T-helper 2 cell treated with Interferon-gamma antibody and Interleukin-4, amounts not matched to agents 5 μg/mL and 100 μg/mL, for 36 hours (primary cell): ENCODE data around the gene RAD51AP1.

Experiments used
- DNase-seq: peaks from one replicate; pipeline ENCODE4 v3.0.0; 2021; ENCODE audit warnings: low spot score
- H3K27ac Mint-ChIP-seq: one replicate; pipeline ENCODE4 v1.8.0; 2021; ENCODE audit warnings: mild to moderate bottlenecking, mixed read lengths
- H3K27me3 Mint-ChIP-seq: one replicate; pipeline ENCODE4 v1.8.0; 2021; ENCODE audit warnings: low read depth, mixed read lengths
- H3K36me3 Mint-ChIP-seq: one replicate; pipeline ENCODE4 v1.8.0; 2021; ENCODE audit warnings: low read depth, mixed read lengths
- H3K4me1 Mint-ChIP-seq: one replicate; pipeline ENCODE4 v1.8.0; 2021; ENCODE audit warnings: low read depth, mixed read lengths
- H3K4me3 Mint-ChIP-seq: one replicate; pipeline ENCODE4 v1.8.0; 2022; ENCODE audit warnings: mild to moderate bottlenecking, moderate library complexity, mixed read lengths
- H3K9me3 Mint-ChIP-seq: one replicate; pipeline ENCODE4 v1.8.0; 2021; ENCODE audit warnings: mixed read lengths

The RAD51AP1 gene

GRCh38 chr12:4562034-4562657 is 23.5 kb downstream of the RAD51AP1 start, which contains the start of gene DYRK4:
Gene DYRK4, plus strand, starts transcription at chr12:4562208. Its CDS starts 38 bp downstream, at chr12:4562246.
- DNase-seq: no peak
- Mint-ChIP-seq H3K27ac (no peak within 1 kb of the TSS), H3K36me3 (peaks cover 16% of the 10 kb centered on the region), H3K4me3 (peak within 1 kb of the TSS; percentile 37), H3K9me3 (no peaks in the 10 kb centered on the region), H3K4me1 (peaks cover 15% of the 10 kb centered on the region), H3K27me3 (peaks cover 4% of the 10 kb centered on the region)

DNA sequence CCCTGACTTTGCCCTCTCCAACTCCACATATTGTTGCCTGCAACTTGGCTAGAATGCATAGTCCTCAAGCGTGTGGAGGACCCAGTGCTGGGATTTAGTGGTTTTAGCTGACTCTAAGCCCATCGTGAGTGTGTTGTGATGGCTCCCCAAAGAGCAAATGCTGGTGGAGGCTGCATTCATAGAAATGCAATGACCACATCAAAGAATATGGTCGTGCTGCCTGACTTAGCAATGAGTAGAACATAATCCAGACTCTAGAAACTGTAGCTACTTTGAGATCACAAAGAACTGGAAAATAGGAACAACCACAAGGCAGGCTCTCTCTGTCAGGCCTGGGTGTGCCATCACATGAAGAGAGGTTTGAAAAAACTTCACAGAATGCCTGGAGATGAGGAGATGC is 24.6 kb downstream of the RAD51AP1 start:
- Mint-ChIP-seq H3K36me3 (peaks cover 13% of the 10 kb centered on the region), H3K27ac (no peak overlapping the region), H3K4me1 (peaks cover 15% of the 10 kb centered on the region), H3K9me3 (no peaks in the 10 kb centered on the region), H3K27me3 (peaks cover 4% of the 10 kb centered on the region), H3K4me3 (no peak overlapping the region)
- DNase-seq: no peak

GRCh38 chr12:4564818-4565217 is 26.1 kb downstream of the RAD51AP1 start:
- Mint-ChIP-seq H3K4me1 (peaks cover 15% of the 10 kb centered on the region), H3K36me3 (peaks cover 13% of the 10 kb centered on the region), H3K27me3 (peaks cover 4% of the 10 kb centered on the region), H3K9me3 (no peaks in the 10 kb centered on the region), H3K4me3 (peak overlapping the region; percentile 44), H3K27ac (no peak overlapping the region)
- no peak for DNase-seq

GRCh38 chr12:4566474-4566873 is 27.8 kb downstream of the RAD51AP1 start:
- Mint-ChIP-seq H3K27ac (no peak overlapping the region), H3K4me3 (no peak overlapping the region)

DNA sequence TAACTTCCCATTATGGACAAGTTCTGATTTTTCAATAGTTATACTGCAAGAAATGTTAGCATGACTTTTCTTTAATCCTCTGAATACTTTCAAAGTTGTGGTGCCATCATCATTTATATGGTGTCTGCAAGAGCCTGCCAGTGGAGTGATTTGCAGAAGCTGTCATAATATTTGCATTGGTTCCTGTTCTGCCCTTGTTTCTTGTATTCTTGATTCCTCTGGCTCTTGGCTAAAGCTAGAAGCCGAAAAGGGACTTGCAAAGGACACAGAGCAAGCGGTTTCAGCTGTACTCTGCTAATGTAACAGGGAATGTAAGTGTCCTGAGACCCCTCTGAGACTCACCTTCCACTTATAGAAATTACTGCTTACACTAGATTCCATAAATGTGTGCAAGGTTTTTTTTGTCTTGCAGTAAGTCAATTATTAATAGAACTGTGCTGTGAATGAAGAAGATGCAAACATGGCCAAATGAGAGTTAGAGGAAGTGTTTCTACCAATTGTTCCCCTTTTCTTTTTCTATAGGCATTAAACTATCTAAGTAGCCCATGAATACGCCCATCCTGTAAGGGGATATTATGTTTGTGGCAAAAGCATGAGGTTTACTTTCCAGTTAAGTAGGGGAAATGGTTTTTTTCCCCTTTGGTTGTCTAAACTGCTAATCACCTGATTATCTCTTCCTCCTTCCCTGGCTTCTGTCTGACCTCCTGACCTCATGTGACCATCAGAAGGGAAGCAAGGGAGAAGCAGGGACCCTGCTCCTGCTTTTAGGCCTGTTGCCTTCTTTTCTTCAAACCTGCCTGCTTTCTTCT is 28.6 kb downstream of the RAD51AP1 start:
- Mint-ChIP-seq H3K4me3 (no peak overlapping the region), H3K36me3 (peaks cover 3% of the 10 kb centered on the region), H3K4me1 (peaks cover 12% of the 10 kb centered on the region), H3K27ac (no peak overlapping the region), H3K9me3 (no peaks in the 10 kb centered on the region), H3K27me3 (peaks cover 4% of the 10 kb centered on the region)
- DNase-seq: no peak

More at GRCh38 chr12:4566474-4566873, 27.8 kb downstream of the RAD51AP1 start:
- Mint-ChIP-seq H3K27me3 (peaks cover 4% of the 10 kb centered on the region), H3K9me3 (no peaks in the 10 kb centered on the region), H3K4me1 (peaks cover 15% of the 10 kb centered on the region), H3K36me3 (peaks cover 5% of the 10 kb centered on the region)
- no peak for DNase-seq

DNA sequence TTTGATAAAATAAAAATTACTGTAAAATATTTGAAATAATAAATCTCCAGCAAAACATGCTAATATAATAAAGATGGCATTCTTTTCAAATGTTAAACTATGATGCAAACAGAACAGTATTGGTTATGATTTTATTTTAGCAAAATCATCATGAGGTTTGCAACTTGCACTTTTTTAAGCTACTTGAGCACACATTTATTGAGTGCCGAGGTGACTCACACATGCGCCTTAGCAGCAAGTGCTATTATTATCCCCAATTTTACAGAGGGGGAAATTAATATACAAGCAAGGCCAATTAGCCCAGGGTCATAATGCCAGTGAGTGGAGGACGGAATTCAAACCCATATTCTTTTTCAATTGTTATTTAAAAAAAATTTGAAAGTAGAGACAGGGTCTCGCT is 30.6 kb downstream of the RAD51AP1 start:
- Mint-ChIP-seq H3K4me1 (peaks cover 6% of the 10 kb centered on the region), H3K4me3 (no peak overlapping the region), H3K9me3 (no peaks in the 10 kb centered on the region), H3K36me3 (no peaks in the 10 kb centered on the region), H3K27ac (no peak overlapping the region), H3K27me3 (no peaks in the 10 kb centered on the region)
- DNase-seq: no peak

DNA sequence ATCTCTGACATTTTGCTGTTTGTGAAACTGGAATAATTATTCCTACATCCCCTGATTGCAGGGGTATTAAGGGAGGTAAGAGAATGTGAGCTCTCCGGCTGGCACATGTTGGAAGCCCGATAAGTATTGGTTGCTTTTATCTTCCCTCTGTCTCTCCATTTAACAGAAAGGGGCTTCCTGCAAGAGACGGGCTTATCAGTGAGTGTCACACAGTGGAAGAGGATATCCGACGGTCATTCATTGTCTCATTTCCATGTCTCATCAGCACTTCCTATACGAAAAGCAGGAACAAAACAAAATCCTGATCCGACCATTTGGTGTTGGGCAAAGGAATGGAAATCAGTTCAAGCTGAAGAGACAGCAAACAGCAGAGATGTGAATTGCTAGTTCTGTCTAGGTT is 34.0 kb downstream of the RAD51AP1 start:
- DNase-seq: no peak
- Mint-ChIP-seq H3K27ac (no peak overlapping the region), H3K4me1 (no peaks in the 10 kb centered on the region), H3K36me3 (no peaks in the 10 kb centered on the region), H3K4me3 (no peak overlapping the region), H3K9me3 (no peaks in the 10 kb centered on the region), H3K27me3 (peaks cover 8% of the 10 kb centered on the region)

DNA sequence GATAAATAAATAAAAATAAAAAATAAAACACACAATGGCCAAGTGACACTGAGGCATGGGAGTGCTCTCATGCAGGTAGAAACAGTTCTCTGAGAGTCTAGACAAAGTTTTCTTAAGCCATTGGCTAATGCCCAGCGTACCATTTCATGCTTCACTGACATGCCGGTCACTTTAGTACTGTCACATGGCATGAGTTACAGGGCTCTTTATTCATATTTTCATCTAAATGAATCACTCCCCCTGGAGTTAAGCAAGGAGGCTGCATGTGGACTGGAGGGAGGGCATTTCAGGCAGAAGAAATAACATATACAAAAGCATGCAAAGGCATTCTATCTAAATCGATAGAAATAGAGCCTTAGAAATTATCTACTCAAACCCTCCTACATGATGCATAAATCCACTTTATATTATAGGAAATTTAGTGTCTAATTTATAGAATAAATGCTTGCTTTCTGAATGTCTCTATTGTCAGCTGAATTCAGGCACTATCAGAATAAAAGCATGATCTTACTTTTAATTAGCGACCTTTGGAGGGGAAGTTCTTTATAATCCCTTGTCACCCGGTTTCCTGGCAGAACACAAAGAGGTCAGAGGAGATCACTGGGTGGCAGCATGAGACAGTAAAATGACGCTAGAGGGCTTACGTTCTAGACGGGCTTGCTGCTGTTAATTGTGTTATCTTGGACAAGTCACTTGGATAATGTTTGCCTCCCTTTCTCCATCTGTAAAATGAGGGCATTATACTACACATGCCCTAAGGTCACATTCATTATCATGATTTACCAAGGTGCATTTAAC is 40.8 kb downstream of the RAD51AP1 start:
- H3K27ac Mint-ChIP-seq: no peak overlapping the region
- no peak for DNase-seq

GRCh38 chr12:4580281-4580688 is 41.6 kb downstream of the RAD51AP1 start:
- no peak overlapping the region for H3K27ac Mint-ChIP-seq

More for the DNA sequence above, 40.8 kb downstream of the RAD51AP1 start:
- no peaks in the 10 kb centered on the region for H3K4me1 Mint-ChIP-seq
- no peaks in the 10 kb centered on the region for H3K36me3 Mint-ChIP-seq
- H3K9me3 Mint-ChIP-seq: no peaks in the 10 kb centered on the region
- H3K27me3 Mint-ChIP-seq: peaks cover 15% of the 10 kb centered on the region
- H3K4me3 Mint-ChIP-seq: no peak overlapping the region

GRCh38 chr12:4584281-4584680 is 45.6 kb downstream of the RAD51AP1 start:
- no peak for DNase-seq
- no peak overlapping the region for H3K27ac Mint-ChIP-seq
- H3K36me3 Mint-ChIP-seq: no peaks in the 10 kb centered on the region
- H3K4me1 Mint-ChIP-seq: no peaks in the 10 kb centered on the region
- H3K4me3 Mint-ChIP-seq: no peak overlapping the region
- H3K27me3 Mint-ChIP-seq: peaks cover 3% of the 10 kb centered on the region
- no peaks in the 10 kb centered on the region for H3K9me3 Mint-ChIP-seq

More at GRCh38 chr12:4580281-4580688, 41.6 kb downstream of the RAD51AP1 start:
- H3K4me3 Mint-ChIP-seq: no peak overlapping the region
- no peak for DNase-seq
- no peaks in the 10 kb centered on the region for H3K9me3 Mint-ChIP-seq
- peaks cover 15% of the 10 kb centered on the region for H3K27me3 Mint-ChIP-seq
- no peaks in the 10 kb centered on the region for H3K4me1 Mint-ChIP-seq
- H3K36me3 Mint-ChIP-seq: no peaks in the 10 kb centered on the region

- H3K27me3 Mint-ChIP-seq: peaks cover under 1% of the 10 kb centered on the region
- H3K9me3 Mint-ChIP-seq: no peaks in the 10 kb centered on the region
- no peak overlapping the region for H3K4me3 Mint-ChIP-seq
- no peak overlapping the region for H3K27ac Mint-ChIP-seq
- DNase-seq: no peak
- H3K4me1 Mint-ChIP-seq: no peaks in the 10 kb centered on the region
- no peaks in the 10 kb centered on the region for H3K36me3 Mint-ChIP-seq
Observed at GRCh38 chr12:4584896-4585295, 46.2 kb downstream of the RAD51AP1 start.

DNA sequence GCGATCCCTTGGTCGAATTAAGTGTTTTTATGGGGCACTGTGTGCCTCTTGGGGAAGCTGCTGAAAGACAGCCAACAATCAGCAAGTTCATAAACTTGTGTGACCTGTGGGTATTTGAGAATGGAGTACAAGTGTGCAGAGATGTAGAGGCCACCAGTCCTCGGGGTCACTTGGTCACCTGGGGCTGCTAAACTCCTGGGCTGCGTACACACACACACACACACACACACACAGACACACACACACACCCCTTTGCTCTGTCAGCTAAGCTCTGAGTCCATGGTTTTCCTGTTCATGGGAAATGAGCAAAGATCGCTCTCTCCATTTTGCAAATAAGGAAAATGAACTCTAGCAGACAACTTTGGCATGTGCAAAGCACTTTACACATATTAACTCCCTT is 47.8 kb downstream of the RAD51AP1 start:
- Mint-ChIP-seq H3K36me3 (no peaks in the 10 kb centered on the region), H3K4me1 (no peaks in the 10 kb centered on the region), H3K4me3 (no peak overlapping the region), H3K27ac (no peak overlapping the region), H3K9me3 (no peaks in the 10 kb centered on the region), H3K27me3 (no peaks in the 10 kb centered on the region)
- no peak for DNase-seq

GRCh38 chr12:4587108-4587507 is 48.4 kb downstream of the RAD51AP1 start:
- H3K9me3 Mint-ChIP-seq: no peaks in the 10 kb centered on the region
- H3K27ac Mint-ChIP-seq: no peak overlapping the region
- H3K36me3 Mint-ChIP-seq: no peaks in the 10 kb centered on the region

GRCh38 chr12:4588916-4589315 is 50.2 kb downstream of the RAD51AP1 start:
- no peak for DNase-seq
- no peaks in the 10 kb centered on the region for H3K4me1 Mint-ChIP-seq
- no peaks in the 10 kb centered on the region for H3K9me3 Mint-ChIP-seq
- H3K36me3 Mint-ChIP-seq: no peaks in the 10 kb centered on the region
- no peaks in the 10 kb centered on the region for H3K27me3 Mint-ChIP-seq
- H3K4me3 Mint-ChIP-seq: no peak overlapping the region
- no peak overlapping the region for H3K27ac Mint-ChIP-seq

More at GRCh38 chr12:4587108-4587507, 48.4 kb downstream of the RAD51AP1 start:
- Mint-ChIP-seq H3K4me1 (no peaks in the 10 kb centered on the region), H3K4me3 (no peak overlapping the region), H3K27me3 (no peaks in the 10 kb centered on the region)
- DNase-seq: no peak
